Liver (tissue), 3 donors: ENCODE results near the gene UBE2M.

Source experiments
- RAD21 ChIP-seq, 2 donors: IDR thresholded peaks; 2 replicates each; pipeline ENCODE4 v1.6.1; 2016; ENCODE audit warnings: antibody characterized with exemption in 2 of 2, mild to moderate bottlenecking in 2 of 2
- SP1 ChIP-seq: IDR thresholded peaks from 2 replicates; pipeline ENCODE4 v1.6.1; 2018; ENCODE audit warnings: antibody characterized with exemption, mild to moderate bottlenecking
- TF ChIP-seq, protein P1 (sequence below): fragments of 150-350 bp; IDR thresholded peaks from 2 replicates; pipeline ENCODE4 v1.5.1; 2017; ENCODE audit warnings: improper control_type of control experiment, low read depth, low read length; ENCODE audit not compliant: missing input control
- TF ChIP-seq, protein P2 (sequence below): IDR thresholded peaks from 2 replicates; pipeline ENCODE4 v1.6.1; 2016; ENCODE audit warnings: antibody characterized with exemption
- donor health status: healthy.
- donor health status: healthy.

- TF ChIP-seq SP1 (no peak), RAD21 (IDR thresholded peaks at IDR 0.05) (peak; percentile 79 to 85)
- TF ChIP-seq, protein P1, sequence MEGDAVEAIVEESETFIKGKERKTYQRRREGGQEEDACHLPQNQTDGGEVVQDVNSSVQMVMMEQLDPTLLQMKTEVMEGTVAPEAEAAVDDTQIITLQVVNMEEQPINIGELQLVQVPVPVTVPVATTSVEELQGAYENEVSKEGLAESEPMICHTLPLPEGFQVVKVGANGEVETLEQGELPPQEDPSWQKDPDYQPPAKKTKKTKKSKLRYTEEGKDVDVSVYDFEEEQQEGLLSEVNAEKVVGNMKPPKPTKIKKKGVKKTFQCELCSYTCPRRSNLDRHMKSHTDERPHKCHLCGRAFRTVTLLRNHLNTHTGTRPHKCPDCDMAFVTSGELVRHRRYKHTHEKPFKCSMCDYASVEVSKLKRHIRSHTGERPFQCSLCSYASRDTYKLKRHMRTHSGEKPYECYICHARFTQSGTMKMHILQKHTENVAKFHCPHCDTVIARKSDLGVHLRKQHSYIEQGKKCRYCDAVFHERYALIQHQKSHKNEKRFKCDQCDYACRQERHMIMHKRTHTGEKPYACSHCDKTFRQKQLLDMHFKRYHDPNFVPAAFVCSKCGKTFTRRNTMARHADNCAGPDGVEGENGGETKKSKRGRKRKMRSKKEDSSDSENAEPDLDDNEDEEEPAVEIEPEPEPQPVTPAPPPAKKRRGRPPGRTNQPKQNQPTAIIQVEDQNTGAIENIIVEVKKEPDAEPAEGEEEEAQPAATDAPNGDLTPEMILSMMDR = peak; percentile 72
- TF ChIP-seq, protein P2, sequence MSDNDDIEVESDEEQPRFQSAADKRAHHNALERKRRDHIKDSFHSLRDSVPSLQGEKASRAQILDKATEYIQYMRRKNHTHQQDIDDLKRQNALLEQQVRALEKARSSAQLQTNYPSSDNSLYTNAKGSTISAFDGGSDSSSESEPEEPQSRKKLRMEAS = no peak
Observed at GRCh38 chr19:58581227-58582141, 23.1 kb upstream of the UBE2M start.
